ENCODE results near the gene CDK15.

Gene CDK15

GRCh38 chr2:201939453-201939941, 133.2 kb downstream of the CDK15 start:
- DNase-seq (ENCODE audit: low spot score): no peak

DNA sequence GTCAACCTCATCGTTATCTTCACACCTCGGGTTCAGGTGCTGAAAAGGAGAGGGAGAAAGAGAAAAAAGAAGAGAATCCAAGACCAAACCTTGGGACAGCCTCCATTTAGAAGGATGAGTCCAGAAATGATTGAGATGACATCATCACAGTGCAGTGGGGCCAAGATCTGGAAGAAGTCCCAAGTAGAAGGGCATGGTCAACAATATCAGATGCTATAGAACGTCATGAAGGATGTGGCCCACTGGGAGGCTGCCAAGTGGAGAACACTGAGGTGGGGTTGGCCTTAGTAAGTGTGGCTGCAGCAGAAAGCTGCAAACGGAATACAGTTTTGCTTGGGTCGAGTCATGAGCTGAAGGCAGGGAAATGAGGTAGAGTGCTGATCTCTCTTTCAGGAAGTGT, 136.2 kb downstream of the CDK15 start:
- DNase-seq (ENCODE audit: low spot score): no peak
